DMS79 treated with DMSO at 0.1 percent for 48 hours (cell line): ENCODE results near the gene PLEKHA6.

Source experiments
- DNase-seq: peaks from one replicate; lab custom pipeline; 2025; lab: John Stamatoyannopoulos, UW

Gene PLEKHA6

DNA sequence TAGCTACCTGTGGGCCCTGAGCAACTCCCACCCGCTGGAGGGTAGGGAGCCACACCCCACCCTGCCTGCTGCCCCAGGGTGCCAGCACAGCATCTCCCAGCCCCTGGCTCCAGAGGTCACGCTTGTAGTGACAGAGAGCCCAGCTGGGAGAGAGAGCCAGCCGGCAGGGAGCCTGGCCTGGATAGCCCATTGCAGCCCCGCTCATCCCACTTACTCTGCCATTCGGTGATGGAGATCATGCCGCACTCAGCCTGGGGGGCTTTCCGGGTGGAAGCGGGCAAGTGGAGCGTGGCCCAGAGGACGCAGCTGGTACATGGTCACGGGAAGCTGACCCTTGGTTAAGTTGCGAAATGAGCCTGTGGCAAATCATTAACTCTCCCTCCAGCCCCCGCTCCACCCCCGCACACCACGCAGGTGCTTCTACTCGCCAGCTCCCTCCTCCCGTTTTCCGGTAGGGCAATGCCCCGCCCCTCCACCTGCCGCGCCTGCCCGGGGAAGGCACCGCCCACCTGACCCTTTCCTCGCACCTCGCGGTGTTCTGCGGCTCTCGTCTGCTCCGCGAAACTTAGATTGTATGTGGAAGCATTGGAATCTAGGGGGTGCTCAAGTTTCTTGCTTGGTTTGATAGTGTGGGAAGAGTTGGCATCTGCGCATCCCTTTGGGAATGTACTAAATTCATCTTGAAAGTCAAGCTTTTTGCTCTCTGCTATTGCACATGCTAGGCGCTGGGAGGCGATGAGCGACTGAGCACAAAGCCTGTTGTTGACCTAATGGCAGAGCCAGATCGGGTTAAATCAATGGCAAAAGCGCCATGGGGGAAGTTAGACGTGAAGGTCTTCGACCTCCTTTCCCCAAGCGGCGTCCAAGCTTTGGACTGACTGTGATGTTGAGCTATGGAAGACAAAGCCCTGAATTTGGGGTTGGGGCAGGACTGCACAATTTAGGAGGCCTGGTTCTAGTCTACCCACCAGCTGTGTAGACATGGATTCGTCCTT is 145.8 kb downstream of the PLEKHA6 start, which contains the start of gene GOLT1A:
GOLT1A (minus strand) TSS at position 321 of the 995 bp plus-strand sequence; CDS start at position 239, 82 bp downstream.
- DNase-seq, result no peak

- no peak for DNase-seq
These were observed 147.0 kb downstream of the PLEKHA6 start for GRCh38 chr1:204212715-204213114.

DNA sequence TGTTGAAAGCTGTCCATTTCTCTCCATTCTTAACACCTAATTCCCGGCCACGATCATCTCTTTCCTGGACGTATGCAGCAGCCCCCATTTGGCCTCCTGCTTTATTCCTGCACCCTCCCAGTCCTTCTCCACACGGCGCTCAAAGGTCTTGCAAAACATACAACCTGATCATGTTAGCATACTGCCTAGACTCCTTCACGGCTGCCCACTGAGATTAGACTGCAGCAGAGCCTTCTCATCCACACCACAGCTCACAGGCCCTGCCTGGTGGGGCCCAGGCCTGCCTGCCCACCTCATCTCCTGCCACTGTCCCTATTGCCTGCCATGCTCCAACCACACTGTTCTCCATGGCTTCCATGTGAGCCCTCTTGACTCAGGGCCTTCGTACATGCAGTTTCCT is 148.7 kb downstream of the PLEKHA6 start:
- no peak for DNase-seq

DNA sequence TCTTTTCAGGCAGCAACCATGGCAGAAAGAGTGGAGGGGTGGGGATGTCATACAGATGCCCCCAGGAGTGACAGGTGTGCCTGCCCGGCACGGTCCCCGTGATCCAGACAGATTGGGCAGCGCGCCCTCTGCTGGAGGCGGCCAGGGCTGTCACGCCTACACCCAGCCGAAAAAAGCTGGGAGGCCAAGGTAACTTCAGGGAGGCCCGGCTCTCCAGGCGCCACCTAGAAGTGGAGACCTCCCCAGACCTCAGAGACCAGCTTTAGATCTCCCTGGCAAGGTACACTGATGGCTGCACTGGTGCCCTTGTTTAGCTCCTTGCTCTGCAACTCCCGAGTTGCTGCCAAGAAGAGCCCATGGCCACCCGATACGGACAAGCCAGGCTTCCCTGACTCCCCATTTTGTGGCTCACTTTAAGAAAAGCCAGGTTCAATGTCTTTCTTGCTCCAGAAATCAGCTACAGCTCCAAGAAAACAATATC is 152.6 kb downstream of the PLEKHA6 start:
- peak; percentile 35 for DNase-seq

- DNase-seq, result no peak
These were observed 153.6 kb downstream of the PLEKHA6 start for GRCh38 chr1:204206121-204206520.

DNA sequence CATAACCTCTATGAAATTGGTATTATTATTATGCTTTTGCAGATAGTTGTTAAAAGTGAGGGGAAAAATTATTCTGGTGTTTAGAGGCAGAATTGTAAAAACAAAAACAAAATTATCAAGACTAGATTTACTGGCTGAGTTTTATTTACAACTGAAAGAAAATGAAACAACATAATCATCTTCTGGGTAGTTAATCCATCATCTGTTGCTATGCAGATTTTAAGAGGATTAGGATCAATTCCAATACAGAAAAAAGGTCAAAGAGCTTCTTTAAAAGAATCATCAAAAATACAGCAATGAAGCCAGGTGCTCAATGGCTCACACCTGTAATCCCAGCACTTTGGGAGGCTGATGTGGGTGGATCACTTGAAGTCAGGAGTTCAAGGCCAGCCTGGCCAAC is 154.2 kb downstream of the PLEKHA6 start:
- no peak for DNase-seq

GRCh38 chr1:204204944-204205343 is 154.8 kb downstream of the PLEKHA6 start:
- DNase-seq, result no peak

DNA sequence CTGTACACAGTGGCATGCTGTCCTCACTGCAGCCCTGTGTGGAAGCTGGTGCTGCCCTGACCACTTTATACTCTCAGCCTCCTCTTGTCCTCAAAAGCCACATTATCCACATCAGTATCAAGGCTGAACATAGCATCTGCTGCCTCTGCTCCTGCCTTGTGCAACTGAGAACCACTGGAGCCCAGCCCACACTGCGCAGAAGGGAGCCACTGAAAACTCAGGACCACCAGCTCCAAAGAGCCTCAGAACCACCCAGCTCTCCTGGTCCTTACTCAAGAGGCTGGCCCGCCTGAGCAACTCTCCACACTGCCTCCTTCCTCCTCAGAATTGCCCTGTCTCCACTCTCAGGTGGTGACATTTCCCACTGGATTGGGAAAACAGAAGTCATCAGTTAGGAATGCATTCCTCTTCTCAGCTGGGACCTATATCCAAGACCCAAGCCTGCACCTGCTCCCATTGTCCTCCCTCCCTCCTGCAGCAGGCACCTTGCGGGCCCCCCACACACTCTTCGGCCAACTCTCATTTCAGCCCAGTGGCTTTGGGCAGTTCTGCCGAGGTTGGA is 156.4 kb downstream of the PLEKHA6 start:
- no peak for DNase-seq

- DNase-seq, result no peak
These were observed 157.2 kb downstream of the PLEKHA6 start for GRCh38 chr1:204202481-204202880.

DNA sequence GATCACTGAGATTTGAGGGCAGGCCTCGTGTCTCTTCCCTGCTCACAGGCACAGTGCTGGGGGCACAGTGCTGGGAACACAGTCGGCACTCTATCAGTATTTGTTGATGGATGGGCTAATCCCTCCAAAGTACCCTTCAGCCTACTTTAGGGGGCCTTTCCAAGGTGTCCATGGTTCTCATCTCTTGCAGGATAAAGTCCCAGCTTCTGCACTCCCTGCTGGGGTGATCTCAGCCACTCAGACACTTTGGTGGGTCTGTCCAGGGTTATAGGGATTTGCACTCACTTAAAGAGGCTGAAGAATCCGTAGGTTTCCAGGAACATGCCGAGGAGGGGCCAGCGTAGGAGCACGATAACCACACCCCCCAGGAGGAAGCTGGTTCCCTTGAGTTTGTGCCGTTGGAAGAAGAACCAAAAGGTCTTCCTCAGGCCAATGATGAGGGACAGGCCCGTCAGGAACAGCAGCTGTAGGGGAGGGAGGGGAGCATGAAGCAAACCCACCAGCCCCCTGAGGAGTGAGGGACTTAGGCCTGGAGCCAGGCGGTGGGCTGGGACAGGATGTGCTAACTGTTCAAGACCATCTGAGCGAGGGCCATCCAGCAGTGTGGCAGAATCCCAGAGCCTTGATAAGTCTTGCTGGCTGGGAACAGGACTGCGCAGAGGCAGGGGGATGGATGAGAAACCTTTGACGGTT is 158.2 kb downstream of the PLEKHA6 start:
- no peak for DNase-seq

- no peak for DNase-seq
These were observed 160.2 kb downstream of the PLEKHA6 start for GRCh38 chr1:204199579-204199978.

DNA sequence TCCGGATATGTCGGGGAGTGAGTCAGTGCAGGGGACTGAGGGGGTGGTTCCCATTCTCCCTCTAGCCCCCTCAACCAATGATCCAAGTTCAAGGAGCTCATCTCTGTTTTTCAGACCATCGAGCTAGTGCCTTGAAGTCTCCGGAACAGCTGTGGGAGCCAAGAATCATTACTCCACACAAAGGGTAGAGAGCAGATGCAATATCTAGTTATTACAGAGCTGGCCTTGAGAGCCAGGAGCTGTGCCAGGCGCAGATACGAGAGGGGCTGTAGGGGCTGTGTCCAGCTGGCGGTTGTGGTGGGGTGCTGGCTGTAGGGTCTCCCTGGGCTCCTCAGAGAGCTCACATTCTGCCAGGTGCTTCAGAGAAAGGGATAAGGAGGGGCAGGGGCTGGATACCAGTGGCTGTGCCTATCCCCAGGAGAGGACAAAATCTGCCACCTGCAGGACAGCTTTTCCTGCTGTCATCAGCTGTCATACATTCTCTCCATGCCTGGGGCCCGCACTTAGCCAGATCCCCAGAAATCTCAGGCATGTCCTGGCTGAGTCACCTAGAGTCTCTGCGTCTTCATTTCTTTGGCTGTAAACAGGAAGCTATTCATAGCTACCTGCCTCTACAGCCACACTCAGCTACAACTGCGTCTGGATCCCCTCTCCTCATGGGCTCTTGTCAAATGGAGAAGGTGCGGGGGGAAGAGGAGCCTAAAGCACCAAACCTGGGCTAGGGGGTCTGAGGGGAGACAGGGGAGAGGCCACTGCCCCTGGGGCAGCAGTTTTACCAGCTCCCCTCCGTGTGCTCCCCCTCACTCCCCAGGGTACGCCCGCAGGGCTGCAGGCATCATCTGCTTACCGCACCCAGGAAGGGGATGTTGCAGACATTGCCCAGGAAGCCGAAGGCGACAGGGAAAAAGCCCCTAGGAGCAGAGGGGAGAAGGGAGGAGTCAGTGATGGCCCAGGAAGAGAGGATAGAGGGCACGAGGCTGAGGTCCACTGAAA is 161.1 kb downstream of the PLEKHA6 start:
- DNase-seq, result peak; percentile 23

DNA sequence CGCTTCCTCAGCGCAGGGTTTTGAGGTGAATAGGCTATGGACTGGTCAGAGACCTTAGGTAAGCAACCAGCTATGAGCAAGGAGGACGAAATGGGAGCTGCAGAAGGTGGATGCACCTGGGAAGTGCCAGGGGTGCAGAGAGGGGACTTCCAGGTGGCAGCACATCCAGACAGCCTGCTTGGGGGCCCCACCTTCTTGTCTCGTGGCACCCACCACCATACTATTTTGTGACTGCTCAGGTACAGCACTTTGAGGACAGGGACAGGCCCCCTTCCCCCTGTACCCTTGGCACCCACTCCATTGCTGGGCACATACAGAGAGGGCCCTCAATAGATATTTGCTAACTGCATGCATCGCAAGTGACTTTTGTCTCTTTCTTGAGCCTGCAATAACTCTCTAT is 162.7 kb downstream of the PLEKHA6 start:
- no peak for DNase-seq

DNA sequence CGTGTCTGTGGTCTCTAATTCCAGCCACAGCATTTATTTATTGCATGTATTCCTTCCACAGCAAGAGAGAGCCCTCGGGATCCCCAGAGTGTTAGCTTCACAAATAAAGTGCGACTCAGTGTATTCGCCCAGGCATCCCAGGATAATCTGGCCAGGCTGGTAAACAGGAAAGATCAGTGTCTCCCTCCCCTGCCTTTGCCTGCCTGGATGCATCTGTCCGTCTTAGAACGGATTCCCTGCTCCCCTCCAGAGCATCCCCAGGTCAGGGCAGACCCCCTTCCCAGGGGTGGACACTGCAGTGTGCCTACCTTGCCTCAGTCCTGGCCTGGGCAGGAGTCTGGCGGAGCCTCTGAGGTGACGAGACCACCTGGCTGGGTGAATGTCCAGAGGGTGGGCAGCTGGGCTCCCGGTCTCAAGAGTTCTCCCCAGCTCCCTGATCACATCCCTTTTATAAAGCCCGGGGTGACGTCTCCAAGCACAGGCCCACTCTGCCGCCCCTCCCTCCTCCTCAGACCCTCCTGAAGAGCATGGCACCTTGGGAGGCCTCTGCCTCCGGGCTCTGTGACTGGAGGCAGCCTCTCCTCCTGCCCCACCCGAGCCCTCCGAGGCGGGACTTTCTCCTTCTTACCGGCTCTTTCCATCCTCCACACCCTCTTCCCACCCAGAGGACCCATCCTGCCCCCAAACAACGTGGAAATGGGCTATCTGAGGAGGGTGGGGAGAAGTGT is 163.5 kb downstream of the PLEKHA6 start, which contains the start of gene KISS1:
KISS1 (minus strand) TSS at position 424 of the 728 bp plus-strand sequence. CDS start 3,615 bp downstream, outside the sequence.
- no peak for DNase-seq

- no peak for DNase-seq
These were observed 165.0 kb downstream of the PLEKHA6 start for GRCh38 chr1:204194771-204195170.

- no peak for DNase-seq
These were observed 165.6 kb downstream of the PLEKHA6 start for GRCh38 chr1:204194080-204194479.

DNA sequence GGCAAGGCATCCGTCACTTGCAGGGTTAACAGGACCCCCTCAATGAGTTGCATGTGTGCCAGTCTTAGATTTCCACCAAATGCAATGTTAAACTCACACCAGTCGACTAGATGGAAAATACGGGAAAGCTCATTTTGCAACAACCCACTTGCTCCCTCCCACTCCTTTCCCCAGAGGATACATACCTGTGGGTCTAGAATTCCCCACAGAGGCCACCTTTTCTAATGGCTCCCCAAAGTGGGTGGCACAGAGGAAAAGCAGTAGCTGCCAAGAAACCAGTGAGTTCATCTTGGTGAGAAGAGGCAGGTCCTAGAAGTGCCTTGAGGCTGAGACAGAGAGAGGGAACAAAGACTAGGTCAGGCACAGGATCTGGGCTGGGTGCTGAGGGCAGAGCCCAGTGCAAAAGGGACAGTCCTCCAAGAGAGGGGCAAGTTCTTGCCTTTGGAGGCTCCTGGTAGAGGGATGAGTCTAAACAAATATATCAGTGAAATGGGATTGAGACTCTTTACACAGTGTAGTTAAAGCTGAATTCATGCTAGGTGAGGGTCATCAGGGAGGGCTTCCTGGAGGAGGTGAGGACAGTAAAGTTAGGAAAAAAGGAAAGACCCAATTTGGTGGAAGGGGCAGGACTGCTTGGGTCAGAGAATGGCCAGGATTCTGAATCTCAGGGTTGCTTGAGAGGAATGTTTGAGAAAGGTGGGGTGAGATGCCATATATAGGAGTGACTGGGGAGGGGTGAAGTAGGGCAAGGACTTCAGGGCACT is 167.0 kb downstream of the PLEKHA6 start:
- DNase-seq, result no peak

GRCh38 chr1:204192046-204192445 is 167.7 kb downstream of the PLEKHA6 start:
- no peak for DNase-seq

DNA sequence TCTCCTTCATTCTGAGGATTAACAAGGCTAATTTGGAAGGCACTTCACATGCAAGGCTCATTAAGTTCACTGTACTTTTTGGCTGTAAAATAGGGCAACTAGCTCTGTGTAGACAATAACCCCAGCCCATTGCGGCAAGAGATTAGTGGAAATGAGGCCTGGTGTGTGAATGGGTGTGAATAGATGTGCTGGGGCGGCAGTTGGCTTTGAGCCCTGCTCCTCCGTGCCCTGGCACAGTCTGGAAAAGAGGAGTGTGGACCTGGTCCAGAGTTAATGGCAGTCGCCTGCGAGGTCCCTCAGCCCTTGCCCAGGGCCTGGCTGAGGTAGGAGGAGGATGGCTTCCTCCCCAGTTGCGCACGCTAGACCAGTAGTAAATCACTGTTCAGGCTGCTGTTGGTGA is 168.3 kb downstream of the PLEKHA6 start:
- DNase-seq, result peak; percentile 60
